Cardiac fibroblast (primary cell): Measurements from ENCODE around the gene FAM114A2.

Source experiments
- DNase-seq, 2 donors: peaks; one replicate each; pipeline versions ENCODE4 v3.0.0 to v3.0.0-alpha.2; 2010; ENCODE audit warnings: low read depth in 2 of 2
- H3K4me3 ChIP-seq, 2 donors: replicated peaks in 1 of 2; 1 replicate in 1 of 2; 2 replicates in 1 of 2; pipeline ENCODE4 v1.5.1; 2011; ENCODE audit warnings: low read depth in 2 of 2, low read length in 2 of 2, mild to moderate bottlenecking in 2 of 2, moderate library complexity in 1 of 2
- CTCF ChIP-seq: IDR thresholded peaks from one replicate; pipeline ENCODE4 v1.5.1; 2011; ENCODE audit warnings: low read depth, mild to moderate bottlenecking, low read length, inconsistent platforms

Gene FAM114A2

GRCh38 chr5:153979028-153979783, 59.5 kb downstream of the FAM114A2 start:
- no peak overlapping the region for H3K4me3 ChIP-seq
- no peak for TF ChIP-seq CTCF
- no peak for DNase-seq

- H3K4me3 ChIP-seq: no peak overlapping the region
- DNase-seq: no peak
- no peak for TF ChIP-seq CTCF
Observed at GRCh38 chr5:153974813-153975163, 63.9 kb downstream of the FAM114A2 start.

- peak; percentile 72 for TF ChIP-seq CTCF
- H3K4me3 ChIP-seq: no peak overlapping the region
- peak; percentile 70 to 71 for DNase-seq
Observed at GRCh38 chr5:153974131-153974812, 64.4 kb downstream of the FAM114A2 start.

- TF ChIP-seq CTCF: no peak
- no peak overlapping the region for H3K4me3 ChIP-seq
- DNase-seq: no peak
Observed at GRCh38 chr5:153972240-153972639, 66.5 kb downstream of the FAM114A2 start.

- DNase-seq: no peak
- TF ChIP-seq CTCF: no peak
- H3K4me3 ChIP-seq: no peak overlapping the region
Observed at GRCh38 chr5:153970496-153970895, 68.2 kb downstream of the FAM114A2 start.

- no peak for TF ChIP-seq CTCF
- H3K4me3 ChIP-seq: no peak overlapping the region
- DNase-seq: no peak
Observed at GRCh38 chr5:153969563-153969895, 69.2 kb downstream of the FAM114A2 start.
